ENCODE measurements around the gene TMEM52.

GRCh38 chr1:1926886-1927660 is 8.0 kb upstream of the TMEM52 start:
- TF ChIP-seq POLR2A (IDR thresholded peaks at IDR 0.05; ENCODE audit: low read depth, low read length) (no peak), EZH2 (IDR thresholded peaks at IDR 0.05; ENCODE audit: borderline replicate concordance, low read depth, low read length, severe bottlenecking) (no peak), POLR2AphosphoS5 (IDR thresholded peaks at IDR 0.05; ENCODE audit: insufficient read depth, low read depth, low read length) (no peak), MYC (IDR thresholded peaks at IDR 0.05; ENCODE audit: low read depth, low read length) (no peak)
- TF ChIP-seq, protein P1, sequence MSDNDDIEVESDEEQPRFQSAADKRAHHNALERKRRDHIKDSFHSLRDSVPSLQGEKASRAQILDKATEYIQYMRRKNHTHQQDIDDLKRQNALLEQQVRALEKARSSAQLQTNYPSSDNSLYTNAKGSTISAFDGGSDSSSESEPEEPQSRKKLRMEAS (IDR thresholded peaks at IDR 0.05; ENCODE audit: insufficient read depth, insufficient read length), result no peak
- TF ChIP-seq, protein P2, sequence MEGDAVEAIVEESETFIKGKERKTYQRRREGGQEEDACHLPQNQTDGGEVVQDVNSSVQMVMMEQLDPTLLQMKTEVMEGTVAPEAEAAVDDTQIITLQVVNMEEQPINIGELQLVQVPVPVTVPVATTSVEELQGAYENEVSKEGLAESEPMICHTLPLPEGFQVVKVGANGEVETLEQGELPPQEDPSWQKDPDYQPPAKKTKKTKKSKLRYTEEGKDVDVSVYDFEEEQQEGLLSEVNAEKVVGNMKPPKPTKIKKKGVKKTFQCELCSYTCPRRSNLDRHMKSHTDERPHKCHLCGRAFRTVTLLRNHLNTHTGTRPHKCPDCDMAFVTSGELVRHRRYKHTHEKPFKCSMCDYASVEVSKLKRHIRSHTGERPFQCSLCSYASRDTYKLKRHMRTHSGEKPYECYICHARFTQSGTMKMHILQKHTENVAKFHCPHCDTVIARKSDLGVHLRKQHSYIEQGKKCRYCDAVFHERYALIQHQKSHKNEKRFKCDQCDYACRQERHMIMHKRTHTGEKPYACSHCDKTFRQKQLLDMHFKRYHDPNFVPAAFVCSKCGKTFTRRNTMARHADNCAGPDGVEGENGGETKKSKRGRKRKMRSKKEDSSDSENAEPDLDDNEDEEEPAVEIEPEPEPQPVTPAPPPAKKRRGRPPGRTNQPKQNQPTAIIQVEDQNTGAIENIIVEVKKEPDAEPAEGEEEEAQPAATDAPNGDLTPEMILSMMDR (IDR thresholded peaks at IDR 0.05; ENCODE audit: extremely low read depth in 1 of 2, insufficient read depth in 1 of 2, low read depth in 1 of 2, low read length in 2 of 2), result no peak
